HEK293 (cell line): ENCODE data around the gene PACS2.
A peak's percentile ranks its signal among the peaks of the same experiment; 100 is the strongest.

Experiments
- CTCF ChIA-PET: fragments of 350-600 bp; formaldehyde crosslinking; extraction: SDS; loops from one replicate; lab custom pipeline; 2021; ENCODE audit warnings: antibody characterized with exemption; lab: Yijun Ruan, JAX
- POLR2A ChIA-PET: fragments of 300-600 bp; formaldehyde crosslinking; extraction: SDS; loops from one replicate; lab custom pipeline; 2020; ENCODE audit warnings: antibody characterized with exemption, inconsistent platforms; lab: Yijun Ruan, JAX
- H3K27ac ChIP-seq: fragments of 200-500 bp; sonication (Bioruptor generic); 2 replicates; pipeline ENCODE4 v1.5.1; 2014; ENCODE audit warnings: low read depth, low read length, control low read depth, inconsistent platforms; ENCODE audit errors: extremely low read depth
- H3K36me3 ChIP-seq, 2 experiments: fragments of 200-500 bp in 1 of 2; sonication (Bioruptor generic) in 1 of 2; 1 replicate in 1 of 2; 2 replicates in 1 of 2; pipeline ENCODE4 v1.5.1; 2014 to 2017; ENCODE audit warnings: inconsistent platforms in 2 of 2, low read length in 2 of 2; ENCODE audit not compliant: control insufficient read depth in 2 of 2, insufficient read depth in 1 of 2
- H3K4me1 ChIP-seq: fragments of 200-500 bp; sonication (Bioruptor generic); 2 replicates; pipeline ENCODE4 v1.5.1; 2014; ENCODE audit warnings: mild to moderate bottlenecking, low read length, inconsistent platforms; ENCODE audit not compliant: control insufficient read depth, insufficient read depth
- H3K4me3 ChIP-seq: 2 replicates; pipeline ENCODE4 v1.5.1; 2011; ENCODE audit warnings: low read depth, mild to moderate bottlenecking, control low read depth, low read length, moderate library complexity
- H3K9me3 ChIP-seq: fragments of 200-500 bp; sonication (Bioruptor generic); 2 replicates; pipeline ENCODE4 v1.5.1; 2014; ENCODE audit warnings: low read depth, low read length, inconsistent platforms; ENCODE audit not compliant: control insufficient read depth, insufficient read depth
- BCL11A ChIP-seq: fragments of 450-650 bp; formaldehyde crosslinking; IDR thresholded peaks from 2 replicates; pipeline ENCODE4 v1.5.1; 2016; ENCODE audit warnings: low read depth, missing biosample characterization, missing genetic modification characterization
- EGR2 ChIP-seq: fragments of 450-650 bp; formaldehyde crosslinking; IDR thresholded peaks from 2 replicates; pipeline ENCODE4 v1.5.1; 2016; ENCODE audit warnings: low read depth, missing biosample characterization, missing genetic modification characterization
- GLIS1 ChIP-seq: fragments of 450-650 bp; formaldehyde crosslinking; IDR thresholded peaks from 2 replicates; pipeline ENCODE4 v1.5.1; 2016; ENCODE audit warnings: missing biosample characterization, missing genetic modification characterization
- HIC1 ChIP-seq: fragments of 450-650 bp; formaldehyde crosslinking; IDR thresholded peaks from 2 replicates; pipeline ENCODE4 v1.5.1; 2016; ENCODE audit warnings: missing biosample characterization, missing genetic modification characterization
- KLF1 ChIP-seq: fragments of 450-650 bp; formaldehyde crosslinking; IDR thresholded peaks from 2 replicates; pipeline ENCODE4 v1.5.1; 2016; ENCODE audit warnings: missing biosample characterization, missing genetic modification characterization
- KLF10 ChIP-seq: fragments of 450-650 bp; IDR thresholded peaks from 2 replicates; pipeline ENCODE4 v1.5.1; 2018; ENCODE audit warnings: missing biosample characterization, mild to moderate bottlenecking, missing genetic modification characterization
- KLF16 ChIP-seq: fragments of 450-650 bp; formaldehyde crosslinking; IDR thresholded peaks from 2 replicates; pipeline ENCODE4 v1.5.1; 2017; ENCODE audit warnings: missing biosample characterization, missing genetic modification characterization
- KLF9 ChIP-seq: fragments of 450-650 bp; formaldehyde crosslinking; IDR thresholded peaks from 2 replicates; pipeline ENCODE4 v1.5.1; 2016; ENCODE audit warnings: missing biosample characterization, missing genetic modification characterization, low read depth
- PBX3 ChIP-seq: sonication (generic); formaldehyde crosslinking; IDR thresholded peaks from 2 replicates; pipeline ENCODE4 v1.8.1; 2022; ENCODE audit warnings: mild to moderate bottlenecking, moderate library complexity, missing genetic modification reagents
- SALL2 ChIP-seq: fragments of 450-650 bp; formaldehyde crosslinking; IDR thresholded peaks from 2 replicates; pipeline ENCODE4 v1.5.0; 2017; ENCODE audit warnings: missing biosample characterization, mild to moderate bottlenecking, missing genetic modification characterization, borderline replicate concordance
- SCRT1 ChIP-seq: fragments of 450-650 bp; formaldehyde crosslinking; IDR thresholded peaks from 2 replicates; pipeline ENCODE4 v1.5.1; 2016; ENCODE audit warnings: missing biosample characterization, missing genetic modification characterization, borderline replicate concordance
- SCRT2 ChIP-seq: fragments of 450-650 bp; formaldehyde crosslinking; IDR thresholded peaks from 2 replicates; pipeline ENCODE4 v1.5.1; 2016; ENCODE audit warnings: missing biosample characterization, missing genetic modification characterization
- ZBTB48 ChIP-seq: fragments of 450-650 bp; formaldehyde crosslinking; IDR thresholded peaks from 2 replicates; pipeline ENCODE4 v1.5.1; 2016; ENCODE audit warnings: missing biosample characterization, missing genetic modification characterization
- ZBTB6 ChIP-seq: fragments of 450-650 bp; formaldehyde crosslinking; IDR thresholded peaks from 2 replicates; pipeline ENCODE4 v1.5.1; 2017; ENCODE audit warnings: missing biosample characterization, missing genetic modification characterization
- ZBTB7A ChIP-seq: fragments of 450-650 bp; formaldehyde crosslinking; IDR thresholded peaks from 2 replicates; pipeline ENCODE4 v1.5.1; 2016; ENCODE audit warnings: low read depth, missing biosample characterization, missing genetic modification characterization
- ZEB2 ChIP-seq: fragments of 450-650 bp; formaldehyde crosslinking; IDR thresholded peaks from 2 replicates; pipeline ENCODE4 v1.5.1; 2016; ENCODE audit warnings: missing biosample characterization, missing genetic modification characterization
- ZFP69B ChIP-seq: fragments of 450-650 bp; formaldehyde crosslinking; IDR thresholded peaks from 2 replicates; pipeline ENCODE4 v1.5.1; 2016; ENCODE audit warnings: missing biosample characterization, missing genetic modification characterization
- ZNF10 ChIP-seq: fragments of 450-650 bp; formaldehyde crosslinking; IDR thresholded peaks from 2 replicates; pipeline ENCODE4 v1.5.1; 2017; ENCODE audit warnings: missing biosample characterization, missing genetic modification characterization
- ZNF140 ChIP-seq: fragments of 450-650 bp; formaldehyde crosslinking; IDR thresholded peaks from 2 replicates; pipeline ENCODE4 v1.5.1; 2016; ENCODE audit warnings: missing biosample characterization, missing genetic modification characterization
- ZNF302 ChIP-seq: fragments of 450-650 bp; formaldehyde crosslinking; IDR thresholded peaks from 2 replicates; pipeline ENCODE4 v1.5.1; 2016; ENCODE audit warnings: missing biosample characterization, missing genetic modification characterization, low read depth
- ZNF341 ChIP-seq: fragments of 450-650 bp; formaldehyde crosslinking; IDR thresholded peaks from 2 replicates; pipeline ENCODE4; 2016; ENCODE audit warnings: low read depth, missing biosample characterization, missing genetic modification characterization
- ZNF366 ChIP-seq: fragments of 450-650 bp; formaldehyde crosslinking; conservative IDR thresholded peaks from 2 replicates; pipeline ENCODE4 v1.5.1; 2016; ENCODE audit warnings: missing biosample characterization, missing genetic modification characterization
- ZNF391 ChIP-seq: fragments of 450-650 bp; formaldehyde crosslinking; IDR thresholded peaks from 2 replicates; pipeline ENCODE4 v1.5.1; 2016; ENCODE audit warnings: low read depth, missing biosample characterization, missing genetic modification characterization, borderline replicate concordance
- ZNF501 ChIP-seq: fragments of 450-650 bp; formaldehyde crosslinking; IDR thresholded peaks from 2 replicates; pipeline ENCODE4 v1.5.1; 2016; ENCODE audit warnings: missing biosample characterization, missing genetic modification characterization
- ZNF529 ChIP-seq: fragments of 450-650 bp; formaldehyde crosslinking; IDR thresholded peaks from 2 replicates; pipeline ENCODE4 v1.5.1; 2017; ENCODE audit warnings: missing genetic modification characterization, missing biosample characterization; ENCODE audit not compliant: insufficient replicate concordance
- ZNF530 ChIP-seq: fragments of 450-650 bp; formaldehyde crosslinking; IDR thresholded peaks from 2 replicates; pipeline ENCODE4 v1.5.1; 2016; ENCODE audit warnings: low read depth, missing biosample characterization, missing genetic modification characterization
- ZNF830 ChIP-seq: fragments of 450-650 bp; IDR thresholded peaks from 2 replicates; pipeline ENCODE4 v1.5.0; 2018; ENCODE audit warnings: missing biosample characterization, missing genetic modification characterization, low read depth, mild to moderate bottlenecking, moderate library complexity
- ZSCAN30 ChIP-seq: fragments of 450-650 bp; IDR thresholded peaks from 2 replicates; pipeline ENCODE4 v1.5.1; 2018; ENCODE audit warnings: missing biosample characterization, mild to moderate bottlenecking, missing genetic modification characterization, moderate library complexity
- ZSCAN4 ChIP-seq: fragments of 450-650 bp; formaldehyde crosslinking; IDR thresholded peaks from 2 replicates; pipeline ENCODE4 v1.5.1; 2017; ENCODE audit warnings: missing biosample characterization, missing genetic modification characterization
- ZXDB ChIP-seq: fragments of 450-650 bp; formaldehyde crosslinking; IDR thresholded peaks from 2 replicates; pipeline ENCODE4 v1.5.1; 2016; ENCODE audit warnings: missing biosample characterization, missing genetic modification characterization

Gene PACS2

GRCh38 chr14:105300542-105301102 lies 13.9 kb upstream of the PACS2 start, which contains the start of gene BRF1 (continued):
- TF ChIP-seq ZNF830 (tag by site-specific recombination): no peak

GRCh38 chr14:105301103-105301914 lies 13.2 kb upstream of the PACS2 start:
- Histone ChIP-seq H3K4me1 (no peaks in the 10 kb centered on the region), H3K4me3 (peak overlapping the region; percentile 88), H3K9me3 (no peaks in the 10 kb centered on the region), H3K27ac (peak overlapping the region; percentile 97), H3K36me3 (no peaks in the 10 kb centered on the region; a peak in 1 of 3 replicates)
- CTCF ChIA-PET: interaction anchor here (0.9 to 1.1 kb wide), 2 partner anchors 51 to 188 kb away, joined by 3 read pairs; no protein-coding TSS in a partner anchor
- POLR2A ChIA-PET: interaction anchor here (0.5 to 2.5 kb wide), 21 partner anchors 9 to 549 kb away, joined by 3 to 36 read pairs (median 3); partner anchors contain the start of genes BTBD6 and PACS2
- TF ChIP-seq ZNF140 (tag by site-specific recombination) (no peak), ZNF530 (no peak), ZEB2 (tag by site-specific recombination) (peak; percentile 84), SALL2 (tag by site-specific recombination) (no peak), ZBTB48 (tag by site-specific recombination) (no peak), ZBTB6 (tag by site-specific recombination) (peak; percentile 96), SCRT1 (0 out of 2 replicates have a peak, but pooled peaks have one; percentile 30), GLIS1 (tag by site-specific recombination) (peak; percentile 76), HIC1 (tag by site-specific recombination) (peak; percentile 70), ZNF366 (tag by site-specific recombination) (0 out of 2 replicates have a peak, but pooled peaks have one; percentile 8), KLF10 (tag by site-specific recombination) (peak; percentile 88; the same call in 1 of the 2 replicates), ZBTB7A (tag by site-specific recombination) (peak; percentile 95), KLF1 (peak; percentile 75), ZNF302 (tag by site-specific recombination) (no peak), ZSCAN4 (no peak), ZNF341 (peak; percentile 61), ZNF391 (tag by site-specific recombination) (peak; percentile 33; the same call in 1 of the 2 replicates), KLF16 (tag by site-specific recombination) (peak; percentile 81; the same call in 1 of the 2 replicates), ZXDB (tag by site-specific recombination) (peak; percentile 71; the same call in 1 of the 2 replicates), ZFP69B (peak; percentile 52; the same call in 1 of the 2 replicates), ZNF10 (tag by site-specific recombination) (0 out of 2 replicates have a peak, but pooled peaks have one; percentile 22), SCRT2 (peak; percentile 92), PBX3 (CRISPR knock-in tag) (no peak), ZNF501 (tag by site-specific recombination) (peak; percentile 24; the same call in 1 of the 2 replicates), KLF9 (tag by site-specific recombination) (peak; percentile 95), ZSCAN30 (tag by site-specific recombination) (peak; percentile 33; the same call in 1 of the 2 replicates), BCL11A (tag by site-specific recombination) (peak; percentile 87), ZNF529 (no peak), EGR2 (tag by site-specific recombination) (peak; percentile 75)
